ENCODE measurements around the gene RALBP1. TPM values are rescaled to one million over a fixed set of nuclear protein-coding genes. Genes with fewer than 3 reads are reported as not detected.

The RALBP1 gene
- total and polyA plus RNA-seq, 9 of the 15 experiments (the other 6 are each of a cell fraction or from before 2014, with no cell fraction given): 10.9 to 70.0 (median 61.3) TPM

DNA sequence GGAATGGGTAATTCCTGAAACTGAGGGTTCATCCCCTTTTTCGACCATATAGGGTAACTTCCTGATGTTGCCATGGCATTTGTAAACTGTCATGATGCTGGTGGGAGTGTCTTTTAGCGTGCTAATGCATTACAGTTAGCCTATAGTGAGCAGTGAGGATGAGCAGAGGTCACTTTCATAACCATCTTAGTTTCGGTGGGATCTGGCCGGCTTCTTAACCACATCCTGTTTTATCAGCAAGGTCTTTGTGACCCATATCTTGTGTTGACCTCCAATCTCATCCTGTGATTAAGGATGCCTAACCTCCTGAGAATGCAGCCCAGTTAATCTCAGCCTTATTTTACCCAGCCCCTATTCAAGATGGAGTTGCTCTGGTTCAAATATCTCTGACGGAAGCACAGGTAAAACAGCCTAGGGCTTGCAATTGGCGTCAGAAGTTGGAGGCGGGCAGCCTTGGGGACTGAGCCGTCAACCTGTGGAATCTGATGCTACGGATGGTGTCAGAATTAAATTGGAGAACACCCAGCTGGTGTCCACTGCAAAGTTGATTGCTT, 19.5 kb downstream of the RALBP1 start:
- H3K27ac ChIP-seq (ENCODE audit: extremely low read depth, low read depth, low read length): no peak overlapping the region
- peak; percentile 11 for FAIRE-seq
- POLR2A ChIA-PET: interaction anchor here (0.8 kb wide), 1 partner anchor 911 kb away, joined by 4 read pairs; no protein-coding TSS in a partner anchor
- TF ChIP-seq CBFA2T2 (conservative IDR thresholded peaks at IDR 0.05) (no peak), EP400 (IDR thresholded peaks at IDR 0.05) (no peak), SREBF1 (IDR thresholded peaks at IDR 0.05; ENCODE audit: borderline replicate concordance, low read depth, low read length) (no peak), RNF2 (IDR thresholded peaks at IDR 0.05) (no peak), MAZ (CRISPR knock-in tag; conservative IDR thresholded peaks at IDR 0.05 in 1 of 2, IDR thresholded peaks at IDR 0.05 in 1 of 2) (peak in 1 of 2 experiments; percentile 42; a peak in 1 of 4 replicates), C11orf30 (IDR thresholded peaks at IDR 0.05; ENCODE audit: low read depth) (no peak), KLF13 (tag; IDR thresholded peaks at IDR 0.05; ENCODE audit: borderline replicate concordance, low read depth) (no peak), NR2C1 (IDR thresholded peaks at IDR 0.05) (no peak), NR2C1 (tag; IDR thresholded peaks at IDR 0.05) (peak; percentile 57; the same call in 1 of the 2 replicates), GATAD2A (IDR thresholded peaks at IDR 0.05) (no peak), TEAD2 (tag; IDR thresholded peaks at IDR 0.05) (no peak), ZNF766 (CRISPR knock-in tag; conservative IDR thresholded peaks at IDR 0.05) (no peak), KLF16 (IDR thresholded peaks at IDR 0.05) (no peak), FOSL1 (tag; conservative IDR thresholded peaks at IDR 0.05) (0 out of 2 replicates have a peak, but pooled peaks have one; percentile 21)
- TF ChIP-seq, protein P1, sequence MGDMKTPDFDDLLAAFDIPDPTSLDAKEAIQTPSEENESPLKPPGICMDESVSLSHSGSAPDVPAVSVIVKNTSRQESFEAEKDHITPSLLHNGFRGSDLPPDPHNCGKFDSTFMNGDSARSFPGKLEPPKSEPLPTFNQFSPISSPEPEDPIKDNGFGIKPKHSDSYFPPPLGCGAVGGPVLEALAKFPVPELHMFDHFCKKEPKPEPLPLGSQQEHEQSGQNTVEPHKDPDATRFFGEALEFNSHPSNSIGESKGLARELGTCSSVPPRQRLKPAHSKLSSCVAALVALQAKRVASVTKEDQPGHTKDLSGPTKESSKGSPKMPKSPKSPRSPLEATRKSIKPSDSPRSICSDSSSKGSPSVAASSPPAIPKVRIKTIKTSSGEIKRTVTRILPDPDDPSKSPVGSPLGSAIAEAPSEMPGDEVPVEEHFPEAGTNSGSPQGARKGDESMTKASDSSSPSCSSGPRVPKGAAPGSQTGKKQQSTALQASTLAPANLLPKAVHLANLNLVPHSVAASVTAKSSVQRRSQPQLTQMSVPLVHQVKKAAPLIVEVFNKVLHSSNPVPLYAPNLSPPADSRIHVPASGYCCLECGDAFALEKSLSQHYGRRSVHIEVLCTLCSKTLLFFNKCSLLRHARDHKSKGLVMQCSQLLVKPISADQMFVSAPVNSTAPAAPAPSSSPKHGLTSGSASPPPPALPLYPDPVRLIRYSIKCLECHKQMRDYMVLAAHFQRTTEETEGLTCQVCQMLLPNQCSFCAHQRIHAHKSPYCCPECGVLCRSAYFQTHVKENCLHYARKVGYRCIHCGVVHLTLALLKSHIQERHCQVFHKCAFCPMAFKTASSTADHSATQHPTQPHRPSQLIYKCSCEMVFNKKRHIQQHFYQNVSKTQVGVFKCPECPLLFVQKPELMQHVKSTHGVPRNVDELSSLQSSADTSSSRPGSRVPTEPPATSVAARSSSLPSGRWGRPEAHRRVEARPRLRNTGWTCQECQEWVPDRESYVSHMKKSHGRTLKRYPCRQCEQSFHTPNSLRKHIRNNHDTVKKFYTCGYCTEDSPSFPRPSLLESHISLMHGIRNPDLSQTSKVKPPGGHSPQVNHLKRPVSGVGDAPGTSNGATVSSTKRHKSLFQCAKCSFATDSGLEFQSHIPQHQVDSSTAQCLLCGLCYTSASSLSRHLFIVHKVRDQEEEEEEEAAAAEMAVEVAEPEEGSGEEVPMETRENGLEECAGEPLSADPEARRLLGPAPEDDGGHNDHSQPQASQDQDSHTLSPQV (IDR thresholded peaks at IDR 0.05): 0 out of 2 replicates have a peak, but pooled peaks have one; percentile 33
- TF ChIP-seq, protein P2, sequence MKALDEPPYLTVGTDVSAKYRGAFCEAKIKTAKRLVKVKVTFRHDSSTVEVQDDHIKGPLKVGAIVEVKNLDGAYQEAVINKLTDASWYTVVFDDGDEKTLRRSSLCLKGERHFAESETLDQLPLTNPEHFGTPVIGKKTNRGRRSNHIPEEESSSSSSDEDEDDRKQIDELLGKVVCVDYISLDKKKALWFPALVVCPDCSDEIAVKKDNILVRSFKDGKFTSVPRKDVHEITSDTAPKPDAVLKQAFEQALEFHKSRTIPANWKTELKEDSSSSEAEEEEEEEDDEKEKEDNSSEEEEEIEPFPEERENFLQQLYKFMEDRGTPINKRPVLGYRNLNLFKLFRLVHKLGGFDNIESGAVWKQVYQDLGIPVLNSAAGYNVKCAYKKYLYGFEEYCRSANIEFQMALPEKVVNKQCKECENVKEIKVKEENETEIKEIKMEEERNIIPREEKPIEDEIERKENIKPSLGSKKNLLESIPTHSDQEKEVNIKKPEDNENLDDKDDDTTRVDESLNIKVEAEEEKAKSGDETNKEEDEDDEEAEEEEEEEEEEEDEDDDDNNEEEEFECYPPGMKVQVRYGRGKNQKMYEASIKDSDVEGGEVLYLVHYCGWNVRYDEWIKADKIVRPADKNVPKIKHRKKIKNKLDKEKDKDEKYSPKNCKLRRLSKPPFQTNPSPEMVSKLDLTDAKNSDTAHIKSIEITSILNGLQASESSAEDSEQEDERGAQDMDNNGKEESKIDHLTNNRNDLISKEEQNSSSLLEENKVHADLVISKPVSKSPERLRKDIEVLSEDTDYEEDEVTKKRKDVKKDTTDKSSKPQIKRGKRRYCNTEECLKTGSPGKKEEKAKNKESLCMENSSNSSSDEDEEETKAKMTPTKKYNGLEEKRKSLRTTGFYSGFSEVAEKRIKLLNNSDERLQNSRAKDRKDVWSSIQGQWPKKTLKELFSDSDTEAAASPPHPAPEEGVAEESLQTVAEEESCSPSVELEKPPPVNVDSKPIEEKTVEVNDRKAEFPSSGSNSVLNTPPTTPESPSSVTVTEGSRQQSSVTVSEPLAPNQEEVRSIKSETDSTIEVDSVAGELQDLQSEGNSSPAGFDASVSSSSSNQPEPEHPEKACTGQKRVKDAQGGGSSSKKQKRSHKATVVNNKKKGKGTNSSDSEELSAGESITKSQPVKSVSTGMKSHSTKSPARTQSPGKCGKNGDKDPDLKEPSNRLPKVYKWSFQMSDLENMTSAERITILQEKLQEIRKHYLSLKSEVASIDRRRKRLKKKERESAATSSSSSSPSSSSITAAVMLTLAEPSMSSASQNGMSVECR (CRISPR knock-in tag; IDR thresholded peaks at IDR 0.05): no peak

More for the DNA sequence above, 19.5 kb downstream of the RALBP1 start:
- H3K4me3 ChIP-seq: no peak overlapping the region
- CTCF ChIA-PET (ENCODE audit: low intra/inter-chr PET ratio): no interaction called here
- no peaks in the 10 kb centered on the region for H3K9me3 ChIP-seq (replicated peaks; ENCODE audit: control insufficient read depth, insufficient read depth, low read depth, low read length)
- H3K79me2 ChIP-seq (ENCODE audit: control insufficient read depth, insufficient read depth, low read length): peaks cover 80% of the 10 kb centered on the region
- in situ Hi-C loops (cut with MboI) (no loop called here), intact Hi-C loops (cut with micrococcal nuclease) (no loop called here)
- H3K27me3 ChIP-seq (ENCODE audit: control insufficient read depth in 2 of 2, insufficient read depth in 2 of 2, low read length in 2 of 2): no peaks in the 10 kb centered on the region
- BruUV-seq (replicated peaks): no TSS peak
- WGBS (ENCODE audit: insufficient coverage, low coverage, missing lambda C conversion rate): 54% methylated on average over 9 of the region's 9 CpGs
- H3K36me3 ChIP-seq (ENCODE audit: control insufficient read depth, insufficient read depth, low read length): peaks cover 13% of the 10 kb centered on the region; the same call in 1 of the 3 replicates
- no peaks in the 10 kb centered on the region for H3K9me1 ChIP-seq (ENCODE audit: control insufficient read depth, insufficient read depth, low read length)
- DNase-seq (ENCODE audit: extremely low read depth in 1 of 4, low spot score in 3 of 4): no peak
- no peak overlapping the region for H3K4me2 ChIP-seq (ENCODE audit: insufficient read depth, low read length)
- H3K4me1 ChIP-seq (replicated peaks in 1 of 2; ENCODE audit: control insufficient read depth in 2 of 2, insufficient read depth in 2 of 2, low read length in 2 of 2): peaks cover 0 to 9% of the 10 kb centered on the region in 2 experiments; a peak in 1 of 5 replicates
- no peak overlapping the region for H3K9ac ChIP-seq (ENCODE audit: insufficient read depth in 1 of 2, low read depth in 2 of 2, low read length in 2 of 2)
- H2AFZ ChIP-seq (ENCODE audit: low read depth, low read length): no peak overlapping the region
- H4K20me1 ChIP-seq (replicated peaks; ENCODE audit: control insufficient read depth, insufficient read depth, low read length): peaks cover 4% of the 10 kb centered on the region; the same call in 1 of the 2 replicates
- peak; percentile 55 for ATAC-seq

Measured in K562 (cell line).